ENCODE measurements around the gene PDF. TPM values are rescaled to one million over a fixed set of nuclear protein-coding genes. Genes with fewer than 3 reads are reported as not detected.
A peak's percentile ranks its signal among the peaks of the same experiment; 100 is the strongest.

PDF gene
- 13.5 and 53.9 TPM in 2 replicates for total RNA-seq (2014; rRNA removed; shearing (Covaris generic); ENCODE audit: low replicate concordance)

GRCh38 chr16:69330286-69331109, at the start of gene PDF:
TSS of gene PDF (minus strand) at chr16:69330588. CDS start at chr16:69330570, 18 bp downstream.
- peaks cover 34% of the 10 kb centered on the region for H4K20me1 ChIP-seq (ENCODE audit: insufficient read depth, low read depth, low read length)
- peaks cover 45% of the 10 kb centered on the region for H3K4me1 ChIP-seq (ENCODE audit: low read length)
- H3K9ac ChIP-seq (ENCODE audit: low read length): peak within 1 kb of the TSS; percentile 94
- no peaks in the 10 kb centered on the region for H3K9me3 ChIP-seq (ENCODE audit: low read length)
- peak within 1 kb of the TSS; percentile 62 for H2AFZ ChIP-seq (ENCODE audit: low read length)
- DNase-seq: peak; percentile 94
- H3K79me2 ChIP-seq (ENCODE audit: low read length): peaks cover 69% of the 10 kb centered on the region
- peaks cover 17% of the 10 kb centered on the region; the same call in 1 of the 2 replicates for H3K36me3 ChIP-seq (ENCODE audit: insufficient read depth, low read length)
- no peaks in the 10 kb centered on the region for H3K27me3 ChIP-seq (ENCODE audit: low read length)
- H3K27ac ChIP-seq (ENCODE audit: low read length): peak within 1 kb of the TSS; percentile 63
- peak within 1 kb of the TSS; percentile 85 for H3K4me2 ChIP-seq (ENCODE audit: low read depth, low read length, poor library complexity, severe bottlenecking)
- H3K4me3 ChIP-seq (ENCODE audit: low read length): peak within 1 kb of the TSS; percentile 83
- H3K9me2 ChIP-seq (replicated peaks; ENCODE audit: insufficient read depth, low read length): no peaks in the 10 kb centered on the region

GRCh38 chr16:69378760-69379159, 48.4 kb upstream of the PDF start:
- Histone ChIP-seq H3K9ac (ENCODE audit: low read length) (no peak overlapping the region), H3K27ac (ENCODE audit: low read length) (no peak overlapping the region), H2AFZ (ENCODE audit: low read length) (no peak overlapping the region), H3K4me3 (ENCODE audit: low read length) (no peak overlapping the region), H3K4me2 (ENCODE audit: low read depth, low read length, poor library complexity, severe bottlenecking) (no peak overlapping the region), H3K9me3 (ENCODE audit: low read length) (no peaks in the 10 kb centered on the region), H3K9me2 (replicated peaks; ENCODE audit: insufficient read depth, low read length) (no peaks in the 10 kb centered on the region), H3K27me3 (ENCODE audit: low read length) (no peaks in the 10 kb centered on the region), H3K4me1 (ENCODE audit: low read length) (peaks cover 10% of the 10 kb centered on the region), H4K20me1 (ENCODE audit: insufficient read depth, low read depth, low read length) (no peaks in the 10 kb centered on the region), H3K36me3 (ENCODE audit: insufficient read depth, low read length) (peaks cover 59% of the 10 kb centered on the region), H3K79me2 (ENCODE audit: low read length) (peaks cover 73% of the 10 kb centered on the region)
- DNase-seq: no peak

DNA sequence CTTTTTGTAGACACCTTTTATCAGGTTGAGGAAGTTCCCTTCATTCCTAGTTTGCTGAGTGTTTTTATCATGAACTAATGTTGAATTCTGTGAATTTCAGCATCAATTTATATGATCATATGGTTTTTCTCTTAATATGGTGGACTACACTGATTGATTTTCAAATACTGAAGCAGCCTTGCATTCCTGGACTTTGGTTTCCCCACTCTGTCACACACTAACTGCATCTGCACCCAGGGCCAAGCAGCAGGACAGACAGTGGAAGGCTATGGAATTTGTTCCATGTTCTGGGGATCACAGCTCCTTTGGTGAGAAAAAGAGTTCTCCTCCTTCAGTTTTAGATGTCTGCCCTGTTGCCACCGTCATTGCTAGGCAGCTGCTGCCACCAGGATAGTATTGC, 47.6 kb upstream of the PDF start:
- Histone ChIP-seq H3K36me3 (ENCODE audit: insufficient read depth, low read length) (peaks cover 51% of the 10 kb centered on the region), H3K9ac (ENCODE audit: low read length) (no peak overlapping the region), H3K79me2 (ENCODE audit: low read length) (peaks cover 70% of the 10 kb centered on the region), H3K4me2 (ENCODE audit: low read depth, low read length, poor library complexity, severe bottlenecking) (no peak overlapping the region), H4K20me1 (ENCODE audit: insufficient read depth, low read depth, low read length) (no peaks in the 10 kb centered on the region), H3K27ac (ENCODE audit: low read length) (no peak overlapping the region), H2AFZ (ENCODE audit: low read length) (no peak overlapping the region), H3K4me1 (ENCODE audit: low read length) (peaks cover 3% of the 10 kb centered on the region; the same call in 1 of the 2 replicates), H3K9me2 (replicated peaks; ENCODE audit: insufficient read depth, low read length) (no peaks in the 10 kb centered on the region), H3K27me3 (ENCODE audit: low read length) (no peaks in the 10 kb centered on the region), H3K9me3 (ENCODE audit: low read length) (no peaks in the 10 kb centered on the region), H3K4me3 (ENCODE audit: low read length) (no peak overlapping the region)
- no peak for DNase-seq

- no peaks in the 10 kb centered on the region for H4K20me1 ChIP-seq (ENCODE audit: insufficient read depth, low read depth, low read length)
- H3K4me3 ChIP-seq (ENCODE audit: low read length): no peak overlapping the region
- H3K4me2 ChIP-seq (ENCODE audit: low read depth, low read length, poor library complexity, severe bottlenecking): no peak overlapping the region
- H3K4me1 ChIP-seq (ENCODE audit: low read length): no peaks in the 10 kb centered on the region
- H3K27ac ChIP-seq (ENCODE audit: low read length): no peak overlapping the region
- no peaks in the 10 kb centered on the region for H3K9me2 ChIP-seq (replicated peaks; ENCODE audit: insufficient read depth, low read length)
- H3K36me3 ChIP-seq (ENCODE audit: insufficient read depth, low read length): peaks cover 44% of the 10 kb centered on the region
- DNase-seq: no peak
- H3K79me2 ChIP-seq (ENCODE audit: low read length): peaks cover 66% of the 10 kb centered on the region
- H3K27me3 ChIP-seq (ENCODE audit: low read length): no peaks in the 10 kb centered on the region
- H3K9ac ChIP-seq (ENCODE audit: low read length): no peak overlapping the region
- H3K9me3 ChIP-seq (ENCODE audit: low read length): no peaks in the 10 kb centered on the region
- no peak overlapping the region for H2AFZ ChIP-seq (ENCODE audit: low read length)
Observed at GRCh38 chr16:69376393-69377059, 46.1 kb upstream of the PDF start.

DNA sequence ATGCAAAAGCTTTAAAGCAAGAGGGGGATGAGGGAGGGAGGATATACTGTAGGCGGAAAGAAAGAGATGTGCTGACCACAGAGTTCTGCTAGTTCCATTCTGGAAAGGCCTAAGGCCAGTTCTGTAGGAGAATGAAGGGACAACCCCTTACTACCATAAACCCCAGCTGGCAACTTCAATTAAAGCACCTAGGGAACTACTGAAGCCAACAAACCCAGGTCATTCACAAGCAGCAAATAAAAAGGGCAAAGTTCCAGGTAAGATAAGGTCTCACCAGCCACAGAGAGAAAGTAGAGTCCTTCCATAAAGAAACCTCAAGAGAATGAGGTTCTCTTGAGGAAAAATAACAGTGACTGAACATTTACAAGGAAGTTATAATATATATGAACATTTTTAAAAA, 42.6 kb upstream of the PDF start:
- Histone ChIP-seq H3K9me2 (replicated peaks; ENCODE audit: insufficient read depth, low read length) (no peaks in the 10 kb centered on the region), H2AFZ (ENCODE audit: low read length) (no peak overlapping the region), H3K9me3 (ENCODE audit: low read length) (no peaks in the 10 kb centered on the region), H3K4me2 (ENCODE audit: low read depth, low read length, poor library complexity, severe bottlenecking) (no peak overlapping the region), H3K79me2 (ENCODE audit: low read length) (peaks cover 40% of the 10 kb centered on the region), H3K4me3 (ENCODE audit: low read length) (no peak overlapping the region), H3K27ac (ENCODE audit: low read length) (no peak overlapping the region), H3K36me3 (ENCODE audit: insufficient read depth, low read length) (peaks cover 37% of the 10 kb centered on the region), H3K27me3 (ENCODE audit: low read length) (no peaks in the 10 kb centered on the region), H3K9ac (ENCODE audit: low read length) (no peak overlapping the region), H4K20me1 (ENCODE audit: insufficient read depth, low read depth, low read length) (no peaks in the 10 kb centered on the region), H3K4me1 (ENCODE audit: low read length) (no peaks in the 10 kb centered on the region)
- DNase-seq: no peak

DNA sequence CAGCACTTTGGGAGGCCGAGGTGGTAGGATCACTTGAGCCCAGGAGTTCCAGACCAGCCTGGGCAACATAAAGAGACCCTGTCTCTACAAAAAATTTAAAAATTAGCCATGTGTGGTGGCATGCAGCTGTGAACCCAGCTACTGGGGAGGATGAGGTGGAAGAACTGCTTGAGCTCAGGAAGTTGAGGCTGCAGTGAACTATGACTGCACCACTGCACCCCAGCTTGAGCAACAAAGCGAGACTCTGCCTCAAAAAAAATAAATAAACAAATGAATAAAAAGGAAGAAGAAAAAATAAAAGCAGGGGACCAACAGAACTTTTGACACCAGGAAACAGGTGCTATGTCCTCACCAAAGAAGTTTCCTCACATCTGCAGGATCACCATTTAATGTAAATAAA, 41.2 kb upstream of the PDF start:
- no peak for DNase-seq
- no peak overlapping the region for H3K27ac ChIP-seq (ENCODE audit: low read length)

DNA sequence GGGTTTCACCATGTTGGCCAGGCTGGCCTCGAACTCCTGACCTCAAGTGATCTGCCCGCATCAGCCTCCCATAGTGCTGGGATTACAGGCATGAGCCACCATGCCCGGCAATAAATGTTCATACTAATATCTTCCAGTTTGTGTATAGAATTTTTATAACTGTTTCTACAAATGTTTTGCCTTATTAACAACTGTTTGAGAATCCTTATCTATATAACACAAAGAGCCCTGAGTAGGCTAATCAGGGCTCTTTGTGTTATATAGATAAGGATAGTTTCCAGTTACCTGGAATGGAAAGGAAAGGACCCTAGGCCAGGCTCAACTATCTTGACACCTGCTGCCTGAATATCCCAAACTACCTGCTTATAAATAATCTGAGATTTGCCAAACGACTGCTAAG, 38.5 kb upstream of the PDF start:
- H3K27me3 ChIP-seq (ENCODE audit: low read length): no peaks in the 10 kb centered on the region
- no peak overlapping the region for H2AFZ ChIP-seq (ENCODE audit: low read length)
- H3K4me1 ChIP-seq (ENCODE audit: low read length): no peaks in the 10 kb centered on the region
- no peaks in the 10 kb centered on the region for H3K9me3 ChIP-seq (ENCODE audit: low read length)
- peaks cover 57% of the 10 kb centered on the region for H3K36me3 ChIP-seq (ENCODE audit: insufficient read depth, low read length)
- H3K27ac ChIP-seq (ENCODE audit: low read length): no peak overlapping the region
- no peak overlapping the region for H3K4me3 ChIP-seq (ENCODE audit: low read length)
- peaks cover 30% of the 10 kb centered on the region for H3K79me2 ChIP-seq (ENCODE audit: low read length)
- H3K9me2 ChIP-seq (replicated peaks; ENCODE audit: insufficient read depth, low read length): no peaks in the 10 kb centered on the region
- H3K9ac ChIP-seq (ENCODE audit: low read length): no peak overlapping the region
- DNase-seq: no peak
- H4K20me1 ChIP-seq (ENCODE audit: insufficient read depth, low read depth, low read length): 0 out of 2 replicates have a peak, but pooled peaks cover 2% of the 10 kb centered on the region
- no peak overlapping the region for H3K4me2 ChIP-seq (ENCODE audit: low read depth, low read length, poor library complexity, severe bottlenecking)

More for the DNA sequence above, 41.2 kb upstream of the PDF start:
- Histone ChIP-seq H3K27me3 (ENCODE audit: low read length) (no peaks in the 10 kb centered on the region), H3K36me3 (ENCODE audit: insufficient read depth, low read length) (peaks cover 45% of the 10 kb centered on the region), H3K4me1 (ENCODE audit: low read length) (no peaks in the 10 kb centered on the region), H3K4me2 (ENCODE audit: low read depth, low read length, poor library complexity, severe bottlenecking) (no peak overlapping the region), H3K79me2 (ENCODE audit: low read length) (peaks cover 34% of the 10 kb centered on the region), H3K4me3 (ENCODE audit: low read length) (no peak overlapping the region), H4K20me1 (ENCODE audit: insufficient read depth, low read depth, low read length) (no peaks in the 10 kb centered on the region), H2AFZ (ENCODE audit: low read length) (no peak overlapping the region), H3K9me2 (replicated peaks; ENCODE audit: insufficient read depth, low read length) (no peaks in the 10 kb centered on the region), H3K9ac (ENCODE audit: low read length) (no peak overlapping the region), H3K9me3 (ENCODE audit: low read length) (no peaks in the 10 kb centered on the region)

DNA sequence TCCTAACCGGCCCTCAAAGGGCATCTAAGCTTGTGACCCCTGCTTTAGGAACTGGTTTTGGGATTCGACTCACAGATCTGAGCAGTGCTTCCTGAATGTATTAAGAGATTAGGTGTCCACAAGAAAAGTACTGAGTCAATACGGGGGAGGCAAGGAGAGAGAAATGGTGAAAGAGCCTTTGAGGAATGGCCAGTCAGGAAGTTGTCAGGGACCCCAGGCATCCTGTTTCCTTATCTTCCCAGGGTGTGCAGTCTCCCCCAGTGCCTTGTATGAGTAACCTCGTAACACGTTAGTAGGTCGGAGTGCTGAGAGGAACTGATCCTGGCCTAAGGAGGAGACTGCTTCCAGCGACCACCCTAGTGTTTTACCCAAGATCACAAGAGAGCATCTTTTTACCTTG, 37.6 kb upstream of the PDF start:
- Histone ChIP-seq H3K36me3 (ENCODE audit: insufficient read depth, low read length) (peaks cover 57% of the 10 kb centered on the region), H4K20me1 (ENCODE audit: insufficient read depth, low read depth, low read length) (0 out of 2 replicates have a peak, but pooled peaks cover 7% of the 10 kb centered on the region), H3K9ac (ENCODE audit: low read length) (no peak overlapping the region), H3K9me2 (replicated peaks; ENCODE audit: insufficient read depth, low read length) (no peaks in the 10 kb centered on the region), H3K4me3 (ENCODE audit: low read length) (no peak overlapping the region), H3K4me2 (ENCODE audit: low read depth, low read length, poor library complexity, severe bottlenecking) (no peak overlapping the region), H3K79me2 (ENCODE audit: low read length) (peaks cover 24% of the 10 kb centered on the region), H3K9me3 (ENCODE audit: low read length) (no peaks in the 10 kb centered on the region), H3K27ac (ENCODE audit: low read length) (no peak overlapping the region), H2AFZ (ENCODE audit: low read length) (no peak overlapping the region), H3K27me3 (ENCODE audit: low read length) (no peaks in the 10 kb centered on the region), H3K4me1 (ENCODE audit: low read length) (no peaks in the 10 kb centered on the region)
- DNase-seq: no peak
